Right kidney (tissue), 1 donor: ENCODE measurements around the gene CEACAM19.

ENCODE experiments used
- DNase-seq: peaks from one replicate; pipeline ENCODE4 v3.0.0-alpha.2; 2016

CEACAM19 gene

DNA sequence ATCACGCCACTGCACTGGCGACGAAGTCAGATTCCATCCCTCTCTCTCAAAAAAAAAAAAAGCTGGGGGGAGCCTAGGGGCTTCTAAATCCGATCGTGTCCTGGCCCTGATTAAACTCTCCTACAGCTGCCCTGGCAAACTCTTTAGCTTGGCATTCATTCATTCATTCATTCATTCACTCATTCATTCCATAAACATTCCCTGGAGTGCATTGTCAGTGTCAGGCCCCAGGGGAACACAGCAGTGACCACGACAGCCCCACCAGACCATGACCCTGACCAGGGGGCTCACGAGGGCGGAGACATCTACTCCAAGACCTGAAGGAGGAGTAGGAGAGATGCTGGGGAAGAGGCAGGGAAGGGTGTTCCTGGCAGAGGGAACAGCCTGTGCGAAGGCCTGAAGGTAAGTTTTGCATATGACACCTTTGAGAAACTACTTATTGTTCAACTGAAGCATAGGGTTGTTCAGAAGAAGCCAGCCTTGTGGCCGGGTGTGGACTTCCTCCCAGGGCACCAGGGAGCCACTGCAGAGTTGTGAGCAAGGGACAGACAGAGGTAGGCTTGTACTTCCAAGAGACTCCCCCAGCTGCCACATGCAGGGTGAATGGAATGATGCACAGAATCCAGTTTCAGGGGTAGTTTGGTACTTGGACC is 52.1 kb downstream of the CEACAM19 start:
- DNase-seq, result no peak

DNA sequence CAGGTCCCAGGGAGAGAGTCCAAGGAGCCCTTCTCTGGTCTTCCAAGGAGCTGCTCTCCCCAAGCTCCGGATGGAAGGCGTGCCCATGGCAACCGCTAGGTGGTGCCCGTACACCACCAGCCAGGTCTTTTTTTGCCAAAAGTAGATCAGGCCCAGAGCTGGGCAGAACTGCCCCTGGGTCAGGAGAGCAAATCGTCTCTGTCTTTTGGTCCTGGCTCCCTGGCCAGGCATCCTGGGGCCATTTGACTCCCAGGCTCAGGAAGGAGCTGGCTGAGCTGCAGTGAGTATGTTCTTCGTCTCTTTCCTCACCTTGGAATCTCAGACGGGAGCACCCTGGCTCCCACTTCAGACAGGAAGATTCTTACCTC is 52.7 kb downstream of the CEACAM19 start:
- peak; percentile 80 for DNase-seq

DNA sequence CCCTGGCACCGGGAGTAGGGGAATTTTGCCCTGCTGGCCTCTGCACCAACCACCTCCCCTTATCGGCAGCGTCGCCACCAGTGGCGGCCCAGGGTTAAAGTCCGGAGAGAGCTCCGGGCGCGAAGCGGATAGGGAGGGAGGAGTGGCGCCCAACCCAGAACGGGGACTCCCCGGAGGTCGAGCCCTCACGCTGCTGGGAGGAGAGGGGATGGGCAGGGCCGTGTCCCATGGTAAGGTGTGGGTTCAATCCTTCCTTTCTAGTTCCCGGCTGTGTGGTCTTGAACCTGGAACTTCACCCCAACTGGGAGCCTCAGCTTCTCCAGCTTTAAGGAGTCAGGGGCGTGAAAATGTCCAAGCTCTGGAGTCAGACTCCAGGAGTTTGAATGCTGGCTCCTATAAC is 54.0 kb downstream of the CEACAM19 start:
- no peak for DNase-seq

DNA sequence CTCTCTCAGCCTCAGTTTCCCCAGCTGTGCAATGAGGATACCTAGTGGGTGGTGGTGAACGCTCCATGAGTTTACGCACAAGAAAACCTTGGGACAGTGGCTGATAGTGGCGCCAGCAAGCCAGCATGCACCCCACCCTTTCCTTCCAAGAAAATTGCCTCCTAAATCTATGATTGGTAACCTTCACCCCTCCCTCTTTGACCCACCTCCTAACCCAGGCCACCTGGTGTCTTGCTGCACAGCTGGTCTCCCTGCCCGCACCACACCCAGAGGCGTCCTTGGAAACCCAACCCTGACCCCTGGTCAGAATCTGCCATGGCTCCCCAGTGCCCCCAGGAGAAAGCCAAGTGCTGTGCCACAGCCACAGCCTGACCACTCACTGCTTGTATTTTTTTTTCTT is 54.4 kb downstream of the CEACAM19 start:
- DNase-seq, result no peak

DNA sequence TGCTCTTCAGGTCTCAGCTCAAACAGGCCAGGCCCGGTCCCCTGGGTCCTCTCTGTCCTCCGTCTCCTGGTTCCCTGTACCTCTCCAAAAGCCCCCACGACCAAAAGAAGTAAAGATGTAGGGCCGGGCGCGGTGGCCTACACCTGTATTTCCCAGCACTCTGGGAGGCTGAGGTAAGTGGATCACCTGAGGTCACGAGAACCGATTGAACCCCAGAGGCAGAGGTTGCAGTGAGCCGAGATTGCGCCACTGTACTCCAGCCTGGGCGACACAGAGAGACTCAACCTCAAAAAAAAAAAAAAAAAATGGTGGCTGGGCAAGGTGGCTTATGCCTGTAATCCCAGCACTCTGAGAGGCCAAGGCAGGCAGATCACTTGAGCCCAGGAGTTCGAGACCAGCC is 55.2 kb downstream of the CEACAM19 start:
- no peak for DNase-seq

DNA sequence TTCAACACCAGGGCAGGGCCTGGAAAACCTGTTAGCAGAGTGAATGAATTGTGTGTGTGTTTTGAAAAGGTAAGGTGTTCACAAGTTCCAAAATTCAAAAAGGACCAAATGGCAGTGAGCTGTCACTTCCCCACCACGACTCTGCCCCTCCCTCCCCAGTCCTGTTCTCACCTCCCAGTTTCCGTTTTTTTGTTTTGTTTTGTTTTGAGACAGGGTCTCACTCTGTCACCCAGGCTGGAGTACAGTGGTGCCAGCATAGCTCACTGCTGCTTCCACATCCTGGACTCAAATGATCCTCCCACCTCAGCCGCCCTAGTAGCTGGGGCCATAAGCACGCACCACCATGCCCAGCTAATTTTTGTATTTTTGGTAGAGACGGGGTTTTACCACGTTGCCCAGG is 56.9 kb downstream of the CEACAM19 start:
- DNase-seq, result no peak

DNA sequence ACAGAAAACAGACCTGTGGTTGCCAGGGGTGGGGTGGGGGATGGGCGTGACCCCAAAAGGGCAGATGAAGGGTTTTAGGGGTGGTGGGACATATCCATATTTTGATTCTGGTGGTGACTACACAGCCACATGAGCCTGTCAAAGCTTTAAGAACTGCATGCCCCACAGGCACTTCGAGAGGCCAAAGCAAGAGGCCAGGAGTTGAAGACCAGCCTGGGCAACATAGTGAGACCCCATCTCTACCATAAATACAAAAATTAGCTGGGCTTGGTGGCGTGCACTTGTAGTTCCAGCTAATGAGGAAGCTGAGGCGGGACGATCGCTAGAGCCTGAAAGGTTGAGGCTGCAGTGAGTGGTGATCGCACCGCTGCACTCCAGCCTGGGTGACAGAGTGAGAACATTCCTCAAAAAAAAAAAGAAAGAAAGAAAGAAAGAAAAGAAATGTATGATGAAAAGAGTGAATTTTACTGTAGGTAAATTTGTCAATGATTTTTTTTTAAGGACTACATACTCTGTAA is 58.3 kb downstream of the CEACAM19 start:
- DNase-seq, result no peak

DNA sequence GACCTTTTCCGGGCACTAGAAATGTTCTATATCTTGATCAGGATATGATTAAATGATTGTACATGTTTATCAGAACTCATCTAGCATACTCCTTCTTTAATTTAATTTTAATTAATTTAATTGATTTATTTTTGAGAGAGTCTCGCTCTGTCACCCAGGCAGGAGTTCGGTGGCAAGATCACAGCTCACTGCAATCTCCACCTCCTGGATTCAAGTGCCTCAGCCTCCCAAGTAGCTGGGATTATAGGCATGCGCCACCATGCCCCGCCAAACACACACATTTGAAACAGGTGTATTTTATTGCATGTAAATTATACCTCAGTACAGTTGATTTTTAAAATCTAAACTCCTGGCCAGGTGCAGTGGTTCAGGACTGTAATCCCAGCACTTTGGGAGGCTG is 59.8 kb downstream of the CEACAM19 start:
- no peak for DNase-seq

DNA sequence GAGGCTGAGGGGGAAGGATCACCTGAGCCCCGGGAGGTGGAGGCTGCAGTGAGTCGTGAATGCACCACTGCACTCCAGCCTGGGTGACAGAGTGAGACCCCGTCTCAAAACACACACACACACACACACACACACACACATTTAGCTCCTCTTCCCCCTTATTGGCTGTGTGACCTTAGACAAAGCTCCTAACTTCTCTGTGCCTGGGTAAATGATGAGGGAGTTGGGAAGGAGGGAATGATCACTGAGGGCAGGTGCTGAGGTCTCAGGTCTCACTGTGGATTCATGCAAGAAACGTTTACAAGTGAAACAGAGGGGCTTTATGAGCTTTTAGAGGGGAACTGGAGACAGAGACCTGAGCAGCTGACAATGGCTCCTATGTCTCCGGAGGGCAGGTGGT is 60.3 kb downstream of the CEACAM19 start:
- no peak for DNase-seq

DNA sequence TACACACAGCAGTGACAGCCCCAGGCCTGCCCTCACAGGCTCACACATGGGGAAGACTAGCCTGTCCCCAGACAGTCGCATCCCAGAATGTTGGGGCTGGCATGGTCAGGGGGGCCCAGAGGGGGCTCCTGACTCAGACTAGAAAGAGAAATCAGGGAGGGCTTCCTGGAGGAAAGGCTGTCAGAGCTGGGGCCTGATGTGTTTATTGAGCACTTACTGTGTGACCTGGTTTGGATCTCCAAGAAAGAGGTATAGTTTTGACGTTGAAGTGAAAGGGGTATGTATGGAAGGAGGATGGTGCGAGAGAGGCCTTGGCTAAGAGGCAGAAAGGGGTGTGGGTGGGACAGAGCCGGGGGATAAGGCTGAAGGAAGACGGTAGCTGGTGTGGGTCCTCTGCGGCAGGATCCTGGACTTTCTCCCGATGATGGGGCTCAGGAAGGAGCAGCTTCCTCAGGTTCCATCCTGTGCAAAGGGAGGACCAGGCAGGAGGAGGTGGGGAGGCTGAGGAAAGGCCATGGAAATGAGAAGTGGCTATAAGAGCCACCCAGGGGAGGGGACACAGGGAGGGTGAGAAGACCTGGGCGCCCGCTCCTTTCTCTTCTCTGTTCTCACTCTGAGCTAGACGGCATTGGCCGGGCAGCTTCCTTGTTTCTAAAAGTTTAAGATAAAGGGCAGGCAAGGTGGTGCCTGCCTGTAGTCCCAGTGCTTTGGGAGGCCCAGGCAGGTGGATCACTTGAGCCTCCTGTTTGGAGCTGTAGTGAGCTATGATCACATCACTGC is 61.1 kb downstream of the CEACAM19 start:
- DNase-seq, result no peak
